A549 (cell line): ENCODE measurements around the gene ARFRP1.

Experiments
- CEBPB ChIP-seq, 2 experiments: fragments of >200 bp in 1 of 2; sonication (Bioruptor Twin) in 1 of 2; formaldehyde crosslinking in 1 of 2; IDR thresholded peaks; 2 replicates each; pipeline ENCODE4 v1.6.1; 2012 to 2016
- CHD2 ChIP-seq: fragments of 150-350 bp; IDR thresholded peaks from 2 replicates; pipeline ENCODE4 v1.6.1; 2014; ENCODE audit warnings: low read length; ENCODE audit not compliant: partially characterized antibody
- EHF ChIP-seq: fragments of 250-450 bp; sonication (Bioruptor Pico); IDR thresholded peaks from 2 replicates; pipeline ENCODE4 v1.5.0; 2020; ENCODE audit warnings: mild to moderate bottlenecking
- EP300 ChIP-seq, 2 experiments: fragments of >200 bp; sonication (Bioruptor Twin); formaldehyde crosslinking; IDR thresholded peaks; 2 replicates in 1 of 2; 3 replicates in 1 of 2; pipeline ENCODE4 v1.6.1; 2016 to 2017
- FOSL2 ChIP-seq, 2 experiments: fragments of 450-650 bp in 1 of 2; fragments of >200 bp in 1 of 2; sonication (Bioruptor Twin) in 1 of 2; formaldehyde crosslinking; IDR thresholded peaks; 2 replicates each; pipeline versions ENCODE4 v1.5.0 to v1.6.1; 2016 to 2020; ENCODE audit warnings: mild to moderate bottlenecking in 1 of 2, moderate library complexity in 1 of 2
- JUNB ChIP-seq: fragments of >200 bp; sonication (Bioruptor Twin); formaldehyde crosslinking; IDR thresholded peaks from 2 replicates; pipeline ENCODE4 v1.6.1; 2016
- KDM1A ChIP-seq: fragments of 200-600 bp; sonication (generic); IDR thresholded peaks from 2 replicates; pipeline ENCODE4 v1.6.1; 2016; ENCODE audit warnings: low read depth, mild to moderate bottlenecking
- MAZ ChIP-seq: fragments of 150-350 bp; IDR thresholded peaks from 2 replicates; pipeline ENCODE4 v1.6.1; 2014; ENCODE audit warnings: antibody characterized with exemption, low read depth, low read length, borderline replicate concordance
- POLR2A ChIP-seq: IDR thresholded peaks from 2 replicates; pipeline ENCODE4 v1.6.1; 2012; ENCODE audit warnings: mild to moderate bottlenecking, low read length
- TP53 ChIP-seq: fragments of 250-450 bp; sonication (Bioruptor Pico); IDR thresholded peaks from 2 replicates; pipeline ENCODE4 v1.5.0; 2021; ENCODE audit warnings: mild to moderate bottlenecking, moderate library complexity
- TF ChIP-seq, protein P1 (sequence below): fragments of 200-600 bp; sonication (generic); IDR thresholded peaks from 2 replicates; pipeline ENCODE4 v1.6.1; 2016; ENCODE audit warnings: antibody characterized with exemption, mild to moderate bottlenecking, moderate library complexity
- TF ChIP-seq, protein P2 (sequence below): fragments of >200 bp; sonication (Bioruptor Twin); formaldehyde crosslinking; IDR thresholded peaks from 3 replicates; pipeline ENCODE4 v1.5.1; 2016
- TF ChIP-seq, protein P3 (sequence below): IDR thresholded peaks from 2 replicates; pipeline ENCODE4 v1.6.1; 2012

DNA sequence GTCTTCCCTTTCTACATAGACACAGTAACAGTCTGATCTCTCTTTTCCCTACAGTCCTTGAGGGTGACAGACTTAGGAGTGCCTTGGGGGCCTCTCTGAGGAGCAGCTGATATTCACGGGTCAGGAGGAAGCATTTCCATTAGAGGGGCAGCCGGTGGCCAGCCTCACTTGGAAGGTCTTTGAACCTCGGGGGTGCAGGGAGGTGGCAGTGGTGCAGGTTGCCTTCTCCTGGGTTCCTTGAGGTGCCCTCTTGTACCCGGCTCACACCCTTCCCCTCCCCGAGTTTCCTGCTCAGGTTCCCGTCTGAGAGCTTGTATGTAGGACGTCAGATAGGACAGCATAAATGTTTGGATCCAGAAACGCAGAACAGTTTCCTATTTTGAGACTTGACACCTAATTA, 47.2 kb downstream of the ARFRP1 start:
- TF ChIP-seq POLR2A (no peak), JUNB (no peak), EHF (CRISPR knock-in tag) (no peak), CHD2 (no peak), FOSL2 (IDR thresholded peaks at IDR 0.05) (no peak), FOSL2 (CRISPR knock-in tag; IDR thresholded peaks at IDR 0.05) (no peak), EP300 (IDR thresholded peaks at IDR 0.05) (no peak), TP53 (CRISPR knock-in tag) (no peak), MAZ (no peak), CEBPB (IDR thresholded peaks at IDR 0.05) (no peak), KDM1A (no peak)
- TF ChIP-seq, protein P1, sequence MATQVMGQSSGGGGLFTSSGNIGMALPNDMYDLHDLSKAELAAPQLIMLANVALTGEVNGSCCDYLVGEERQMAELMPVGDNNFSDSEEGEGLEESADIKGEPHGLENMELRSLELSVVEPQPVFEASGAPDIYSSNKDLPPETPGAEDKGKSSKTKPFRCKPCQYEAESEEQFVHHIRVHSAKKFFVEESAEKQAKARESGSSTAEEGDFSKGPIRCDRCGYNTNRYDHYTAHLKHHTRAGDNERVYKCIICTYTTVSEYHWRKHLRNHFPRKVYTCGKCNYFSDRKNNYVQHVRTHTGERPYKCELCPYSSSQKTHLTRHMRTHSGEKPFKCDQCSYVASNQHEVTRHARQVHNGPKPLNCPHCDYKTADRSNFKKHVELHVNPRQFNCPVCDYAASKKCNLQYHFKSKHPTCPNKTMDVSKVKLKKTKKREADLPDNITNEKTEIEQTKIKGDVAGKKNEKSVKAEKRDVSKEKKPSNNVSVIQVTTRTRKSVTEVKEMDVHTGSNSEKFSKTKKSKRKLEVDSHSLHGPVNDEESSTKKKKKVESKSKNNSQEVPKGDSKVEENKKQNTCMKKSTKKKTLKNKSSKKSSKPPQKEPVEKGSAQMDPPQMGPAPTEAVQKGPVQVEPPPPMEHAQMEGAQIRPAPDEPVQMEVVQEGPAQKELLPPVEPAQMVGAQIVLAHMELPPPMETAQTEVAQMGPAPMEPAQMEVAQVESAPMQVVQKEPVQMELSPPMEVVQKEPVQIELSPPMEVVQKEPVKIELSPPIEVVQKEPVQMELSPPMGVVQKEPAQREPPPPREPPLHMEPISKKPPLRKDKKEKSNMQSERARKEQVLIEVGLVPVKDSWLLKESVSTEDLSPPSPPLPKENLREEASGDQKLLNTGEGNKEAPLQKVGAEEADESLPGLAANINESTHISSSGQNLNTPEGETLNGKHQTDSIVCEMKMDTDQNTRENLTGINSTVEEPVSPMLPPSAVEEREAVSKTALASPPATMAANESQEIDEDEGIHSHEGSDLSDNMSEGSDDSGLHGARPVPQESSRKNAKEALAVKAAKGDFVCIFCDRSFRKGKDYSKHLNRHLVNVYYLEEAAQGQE = no peak
- TF ChIP-seq, protein P2, sequence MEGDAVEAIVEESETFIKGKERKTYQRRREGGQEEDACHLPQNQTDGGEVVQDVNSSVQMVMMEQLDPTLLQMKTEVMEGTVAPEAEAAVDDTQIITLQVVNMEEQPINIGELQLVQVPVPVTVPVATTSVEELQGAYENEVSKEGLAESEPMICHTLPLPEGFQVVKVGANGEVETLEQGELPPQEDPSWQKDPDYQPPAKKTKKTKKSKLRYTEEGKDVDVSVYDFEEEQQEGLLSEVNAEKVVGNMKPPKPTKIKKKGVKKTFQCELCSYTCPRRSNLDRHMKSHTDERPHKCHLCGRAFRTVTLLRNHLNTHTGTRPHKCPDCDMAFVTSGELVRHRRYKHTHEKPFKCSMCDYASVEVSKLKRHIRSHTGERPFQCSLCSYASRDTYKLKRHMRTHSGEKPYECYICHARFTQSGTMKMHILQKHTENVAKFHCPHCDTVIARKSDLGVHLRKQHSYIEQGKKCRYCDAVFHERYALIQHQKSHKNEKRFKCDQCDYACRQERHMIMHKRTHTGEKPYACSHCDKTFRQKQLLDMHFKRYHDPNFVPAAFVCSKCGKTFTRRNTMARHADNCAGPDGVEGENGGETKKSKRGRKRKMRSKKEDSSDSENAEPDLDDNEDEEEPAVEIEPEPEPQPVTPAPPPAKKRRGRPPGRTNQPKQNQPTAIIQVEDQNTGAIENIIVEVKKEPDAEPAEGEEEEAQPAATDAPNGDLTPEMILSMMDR = no peak
- TF ChIP-seq, protein P3, sequence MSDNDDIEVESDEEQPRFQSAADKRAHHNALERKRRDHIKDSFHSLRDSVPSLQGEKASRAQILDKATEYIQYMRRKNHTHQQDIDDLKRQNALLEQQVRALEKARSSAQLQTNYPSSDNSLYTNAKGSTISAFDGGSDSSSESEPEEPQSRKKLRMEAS = no peak
